K562 (cell line): Measurements from ENCODE around the gene GHR. TPM values are rescaled to one million over a fixed set of nuclear protein-coding genes. Genes with fewer than 3 reads are reported as not detected.

ENCODE experiments used
- ATAC-seq: fragments of 200-7000 bp; cut with Tn5 transposase; 3 replicates; pipeline ENCODE4 v1.9.1; 2020; ENCODE audit warnings: moderate library complexity
- BruUV-seq: library from RNA; stranded (reverse); fragments of 400-500 nt; replicated peaks from 2 replicates; lab custom pipeline; 2021; lab: Mats Ljungman, UMichigan
- CTCF ChIA-PET: fragments of 300-600 bp; formaldehyde crosslinking; extraction: SDS; loops from one replicate; lab custom pipeline; 2021; ENCODE audit warnings: low intra/inter-chr PET ratio; lab: Yijun Ruan, JAX
- POLR2A ChIA-PET: fragments of 300-600, 350-650 bp; sonication (Branson Sonifier 250); formaldehyde crosslinking; extraction: SDS; loops from one replicate; lab custom pipeline; 2021; ENCODE audit warnings: antibody characterized with exemption, inconsistent platforms; lab: Yijun Ruan, JAX
- DNase-seq, 4 experiments: peaks; one replicate each; pipeline versions ENCODE4 v3.0.0 to v3.0.0-alpha.2; 2011 to 2018; ENCODE audit warnings: low spot score in 3 of 4, mixed read lengths in 3 of 4; ENCODE audit errors: extremely low read depth in 1 of 4
- FAIRE-seq: peaks from 2 replicates; lab custom pipeline; 2011; peaks lifted over from hg19 to GRCh38; lab: Jason Lieb, UNC
- H2AFZ ChIP-seq: 2 replicates; pipeline ENCODE4 v1.6.0; 2011; ENCODE audit warnings: low read depth, low read length, control low read depth, inconsistent platforms
- H3K27ac ChIP-seq: fragments of 200-600 bp; 3 replicates; pipeline ENCODE4 v1.8.0; 2011; ENCODE audit warnings: low read depth, mild to moderate bottlenecking, control low read depth, inconsistent platforms, low read length, moderate library complexity, mixed read lengths; ENCODE audit errors: extremely low read depth
- H3K27me3 ChIP-seq, 2 experiments: fragments of 300-600 bp in 1 of 2; 2 replicates in 1 of 2; 3 replicates in 1 of 2; pipeline versions ENCODE4 v1.6.0 to v1.8.0; 2011; ENCODE audit warnings: inconsistent platforms in 2 of 2, low read length in 2 of 2, mild to moderate bottlenecking in 1 of 2, mixed read lengths in 1 of 2, moderate library complexity in 1 of 2; ENCODE audit not compliant: control insufficient read depth in 2 of 2, insufficient read depth in 2 of 2
- H3K36me3 ChIP-seq: fragments of 300-600 bp; 3 replicates; pipeline ENCODE4 v1.8.0; 2011; ENCODE audit warnings: mild to moderate bottlenecking, low read length, inconsistent platforms; ENCODE audit not compliant: control insufficient read depth, insufficient read depth
- H3K4me1 ChIP-seq, 2 experiments: fragments of 200-600 bp in 1 of 2; replicated peaks in 1 of 2; 2 replicates in 1 of 2; 3 replicates in 1 of 2; pipeline versions ENCODE4 v1.5.1 to v1.8.0; 2011; ENCODE audit warnings: inconsistent platforms in 2 of 2, low read length in 2 of 2, mild to moderate bottlenecking in 1 of 2, mixed read lengths in 1 of 2, moderate library complexity in 1 of 2; ENCODE audit not compliant: control insufficient read depth in 2 of 2, insufficient read depth in 2 of 2
- H3K4me2 ChIP-seq: 2 replicates; pipeline ENCODE4 v1.6.1; 2011; ENCODE audit warnings: low read length, control low read depth, inconsistent platforms, mixed read lengths; ENCODE audit not compliant: insufficient read depth
- H3K4me3 ChIP-seq: fragments of 200-600 bp; sonication (generic), shearing (Covaris generic); 2 replicates; pipeline ENCODE4 v1.5.1; 2016; ENCODE audit warnings: control low read depth, inconsistent platforms
- H3K79me2 ChIP-seq: fragments of 200-600 bp; 3 replicates; pipeline ENCODE4 v1.8.0; 2011; ENCODE audit warnings: low read length, inconsistent platforms; ENCODE audit not compliant: control insufficient read depth, insufficient read depth
- H3K9ac ChIP-seq, 2 experiments: 2 replicates each; pipeline versions ENCODE4 v1.6.0 to v1.6.1; 2011; ENCODE audit warnings: low read depth in 2 of 2, low read length in 2 of 2, control low read depth in 1 of 2, inconsistent platforms in 1 of 2, mild to moderate bottlenecking in 1 of 2, mixed read lengths in 1 of 2; ENCODE audit not compliant: insufficient read depth in 1 of 2
- H3K9me1 ChIP-seq: one replicate; pipeline ENCODE4 v1.6.0; 2011; ENCODE audit warnings: inconsistent platforms, mild to moderate bottlenecking, low read length, moderate library complexity; ENCODE audit not compliant: control insufficient read depth, insufficient read depth
- H3K9me3 ChIP-seq: replicated peaks from 2 replicates; pipeline ENCODE4 v1.5.1; 2011; ENCODE audit warnings: low read depth, low read length, inconsistent platforms; ENCODE audit not compliant: control insufficient read depth, insufficient read depth
- H4K20me1 ChIP-seq: replicated peaks from 2 replicates; pipeline ENCODE4 v1.6.1; 2011; ENCODE audit warnings: low read length, inconsistent platforms, mixed read lengths; ENCODE audit not compliant: control insufficient read depth, insufficient read depth
- ATF6 ChIP-seq: sonication (generic); formaldehyde crosslinking; IDR thresholded peaks from 2 replicates; pipeline ENCODE4 v1.4.0; 2020; ENCODE audit warnings: mild to moderate bottlenecking, missing genetic modification reagents
- BHLHE40 ChIP-seq: IDR thresholded peaks from 2 replicates; pipeline ENCODE4 v1.6.1; 2011; ENCODE audit warnings: low read length, improper control_type of control experiment
- CEBPB ChIP-seq: fragments of 450-650 bp; IDR thresholded peaks from 2 replicates; pipeline ENCODE4 v1.6.1; 2016; ENCODE audit warnings: missing genetic modification characterization, missing compliant biosample characterization
- CREB1 ChIP-seq, 2 experiments: sonication (generic) in 1 of 2; formaldehyde crosslinking in 1 of 2; IDR thresholded peaks; 2 replicates each; pipeline versions ENCODE4 v1.6.1 to v1.8.0; 2012 to 2022; ENCODE audit warnings: inconsistent platforms in 1 of 2, mild to moderate bottlenecking in 1 of 2, missing genetic modification reagents in 1 of 2, moderate library complexity in 1 of 2
- CREM ChIP-seq: IDR thresholded peaks from 2 replicates; pipeline ENCODE4 v1.6.1; 2014; ENCODE audit warnings: antibody characterized with exemption, low read depth
- FOXM1 ChIP-seq, 2 experiments: fragments of 450-650 bp in 1 of 2; sonication (generic) in 1 of 2; formaldehyde crosslinking in 1 of 2; IDR thresholded peaks; 2 replicates each; pipeline versions ENCODE4 v1.6.1 to v1.9.0; 2017 to 2022; ENCODE audit warnings: low read depth in 2 of 2, mild to moderate bottlenecking in 2 of 2, missing genetic modification reagents in 1 of 2, moderate library complexity in 1 of 2
- JUN ChIP-seq, 2 experiments: sonication (generic) in 1 of 2; formaldehyde crosslinking in 1 of 2; IDR thresholded peaks; 2 replicates each; pipeline versions ENCODE4 v1.6.1 to v1.8.0; 2012 to 2022; ENCODE audit warnings: borderline replicate concordance in 2 of 2, mild to moderate bottlenecking in 2 of 2, improper control_type of control experiment in 1 of 2, low read depth in 1 of 2, low read length in 1 of 2, missing genetic modification reagents in 1 of 2
- L3MBTL2 ChIP-seq: fragments of 450-650 bp; IDR thresholded peaks from 2 replicates; pipeline ENCODE4 v1.6.1; 2016; ENCODE audit warnings: mild to moderate bottlenecking, moderate library complexity
- MAZ ChIP-seq, 2 experiments: fragments of 450-650 bp in 1 of 2; sonication (generic) in 1 of 2; formaldehyde crosslinking; IDR thresholded peaks in 1 of 2; conservative IDR thresholded peaks in 1 of 2; 2 replicates each; pipeline versions ENCODE4 v1.4.0 to v1.5.0; 2020; ENCODE audit warnings: mild to moderate bottlenecking in 1 of 2, missing genetic modification reagents in 1 of 2
- NFE2 ChIP-seq: IDR thresholded peaks from 2 replicates; pipeline ENCODE4 v1.6.1; 2014; ENCODE audit warnings: antibody characterized with exemption, low read depth
- NRF1 ChIP-seq, 2 experiments: fragments of 450-650 bp; IDR thresholded peaks in 1 of 2; conservative IDR thresholded peaks in 1 of 2; 2 replicates each; pipeline ENCODE4 v1.6.1; 2014; ENCODE audit warnings: mild to moderate bottlenecking in 2 of 2
- RNF2 ChIP-seq: sonication (generic); IDR thresholded peaks from 2 replicates; pipeline ENCODE4 v1.6.1; 2016
- SOX6 ChIP-seq: fragments of 450-650 bp; IDR thresholded peaks from 2 replicates; pipeline ENCODE4 v1.6.1; 2014; ENCODE audit warnings: mild to moderate bottlenecking
- TFE3 ChIP-seq: fragments of 450-650 bp; formaldehyde crosslinking; IDR thresholded peaks from 2 replicates; pipeline ENCODE4 v1.4.0; 2020; ENCODE audit warnings: mild to moderate bottlenecking, mixed read lengths
- ZEB2 ChIP-seq: fragments of 450-650 bp; IDR thresholded peaks from 2 replicates; pipeline ENCODE4 v1.6.1; 2016
- WGBS: fragments of 100-300 bp; shearing (Covaris generic); methylation state at CpG from one replicate; pipeline ENCODE4 v1.1.6; 2016; ENCODE audit warnings: low coverage, mixed read lengths; ENCODE audit not compliant: insufficient coverage; ENCODE audit errors: missing lambda C conversion rate; 5-methylcytosine and 5-hydroxymethylcytosine counted together
- in situ Hi-C: fragments of 300-500 bp; cut with MboI; formaldehyde crosslinking; loops from 4 replicates; pipeline ENCODE4 v1.15.0; 2018; ENCODE audit warnings: inconsistent platforms, mixed read lengths
- intact Hi-C: fragments of 100-400 bp; cut with micrococcal nuclease; formaldehyde crosslinking; loops from 2 replicates; pipeline ENCODE4 v1.14.2; 2022
- polyA plus RNA-seq, 8 experiments: library from polyadenylated mRNA; depleted of rRNA in 4 of 8; stranded (reverse) in 5 of 8; unstranded in 3 of 8; fragments of >200 nt; fragmentation: Nextera tagmentation in 2 of 8; fragmentation: Illumina TruSeq in 1 of 8; extraction: Ambion mirVana in 2 of 8; extraction: Trizol in 1 of 8; gene quantifications; 2 replicates each; pipeline versions ENCODE4 v1.2.1 to v1.2.3, GENCODE V29; 2011 to 2014; ENCODE audit warnings: inconsistent platforms in 1 of 8, missing spikeins in 1 of 8
- total RNA-seq, 7 experiments: library from RNA; depleted of rRNA in 6 of 7; stranded (reverse); fragments of >200 nt in 6 of 7; fragmentation: Illumina TruSeq in 2 of 7; extraction: Trizol in 2 of 7; gene quantifications; 2 replicates each; pipeline versions ENCODE4 v1.2.1 to v1.2.3, GENCODE V29; 2011 to 2021; ENCODE audit warnings: low replicate concordance in 1 of 7
- TF ChIP-seq, protein P1 (sequence below), 2 experiments: IDR thresholded peaks; 2 replicates each; pipeline ENCODE4 v1.6.1; 2011; ENCODE audit warnings: borderline replicate concordance in 1 of 2, control low read depth in 1 of 2, low read depth in 1 of 2, low read length in 1 of 2, mild to moderate bottlenecking in 1 of 2, mixed read lengths in 1 of 2, moderate library complexity in 1 of 2; ENCODE audit not compliant: insufficient read depth in 1 of 2, insufficient read length in 1 of 2, poor library complexity in 1 of 2, severe bottlenecking in 1 of 2; ENCODE audit errors: extremely low read depth in 1 of 2

Gene GHR
- total and polyA plus RNA-seq, 9 of the 15 experiments (the other 6 are each of a cell fraction or from before 2014, with no cell fraction given): 0.01 to 0.13 (median 0.07) TPM; not detected in 5

GRCh38 chr5:42583322-42583721, 160.1 kb downstream of the GHR start:
- CTCF ChIA-PET: interaction anchor here (0.6 to 1.2 kb wide), 3 partner anchors 68 to 409 kb away, joined by 3 to 5 read pairs (median 3); no protein-coding TSS in a partner anchor
- H3K4me2 ChIP-seq: no peak overlapping the region
- no peak overlapping the region for H3K4me3 ChIP-seq
- ATAC-seq: peak; percentile 77
- POLR2A ChIA-PET: interaction anchor here (0.7 to 1.3 kb wide), 3 partner anchors 171 to 730 kb away, joined by 3 to 4 read pairs (median 3); no protein-coding TSS in a partner anchor
- peak; percentile 92 for FAIRE-seq
- 3% methylated on average over 4 of the region's 4 CpGs for WGBS
- H3K9me1 ChIP-seq: no peaks in the 10 kb centered on the region
- no peaks in the 10 kb centered on the region for H3K9me3 ChIP-seq
- no peak overlapping the region for H3K27ac ChIP-seq
- no peak overlapping the region for H3K9ac ChIP-seq
- intact Hi-C loops (loop anchor here (10.0 kb wide), 2 partner anchors 461 to 729 kb away; partner anchors contain the start of gene ANXA2R), in situ Hi-C loops (loop anchor here (25.0 kb wide), 2 partner anchors 304 to 721 kb away; partner anchors contain the start of gene OXCT1)
- H4K20me1 ChIP-seq: no peaks in the 10 kb centered on the region
- no peaks in the 10 kb centered on the region for H3K79me2 ChIP-seq
- DNase-seq: peak; percentile 69 to 88 (median 75)
- H3K27me3 ChIP-seq: peaks cover 0 to 7% of the 10 kb centered on the region in 2 experiments; a peak in 3 of 5 replicates
- no peaks in the 10 kb centered on the region for H3K36me3 ChIP-seq
- H2AFZ ChIP-seq: peak overlapping the region; percentile 35; the same call in 1 of the 2 replicates
- no TSS peak for BruUV-seq
- peaks cover 16 to 32% of the 10 kb centered on the region in 2 experiments for H3K4me1 ChIP-seq
- peak; percentile 53; the same call in 1 of the 2 replicates for TF ChIP-seq L3MBTL2
- TF ChIP-seq NFE2: no peak
- peak; percentile 8; the same call in 1 of the 2 replicates for TF ChIP-seq BHLHE40
- TF ChIP-seq NRF1 (conservative IDR thresholded peaks at IDR 0.05 in 1 of 2, IDR thresholded peaks at IDR 0.05 in 1 of 2): peak; percentile 31 to 35; a peak in 3 of 4 replicates
- TF ChIP-seq, protein P1, sequence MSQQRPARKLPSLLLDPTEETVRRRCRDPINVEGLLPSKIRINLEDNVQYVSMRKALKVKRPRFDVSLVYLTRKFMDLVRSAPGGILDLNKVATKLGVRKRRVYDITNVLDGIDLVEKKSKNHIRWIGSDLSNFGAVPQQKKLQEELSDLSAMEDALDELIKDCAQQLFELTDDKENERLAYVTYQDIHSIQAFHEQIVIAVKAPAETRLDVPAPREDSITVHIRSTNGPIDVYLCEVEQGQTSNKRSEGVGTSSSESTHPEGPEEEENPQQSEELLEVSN (IDR thresholded peaks at IDR 0.05; ENCODE audit: borderline replicate concordance in 1 of 2, extremely low read depth in 1 of 2, insufficient read depth in 1 of 2, insufficient read length in 1 of 2, low read depth in 1 of 2, low read length in 1 of 2, poor library complexity in 1 of 2, severe bottlenecking in 1 of 2): peak in 1 of 2 experiments; percentile 37
- TF ChIP-seq ZEB2: 0 out of 2 replicates have a peak, but pooled peaks have one; percentile 53
- peak; percentile 39; the same call in 1 of the 2 replicates for TF ChIP-seq JUN (IDR thresholded peaks at IDR 0.05; ENCODE audit: borderline replicate concordance, low read depth, low read length)
- no peak for TF ChIP-seq JUN (CRISPR knock-in tag; IDR thresholded peaks at IDR 0.05; ENCODE audit: borderline replicate concordance)
- peak; percentile 44; the same call in 1 of the 2 replicates for TF ChIP-seq CREB1 (IDR thresholded peaks at IDR 0.05)
- peak; percentile 67 for TF ChIP-seq CREB1 (CRISPR knock-in tag; IDR thresholded peaks at IDR 0.05)
- TF ChIP-seq RNF2: peak; percentile 30; the same call in 1 of the 2 replicates
- TF ChIP-seq CEBPB (tag): peak; percentile 99
- no peak for TF ChIP-seq ATF6 (CRISPR knock-in tag)
- no peak for TF ChIP-seq TFE3 (CRISPR knock-in tag)
- TF ChIP-seq CREM: peak; percentile 69
- peak in 1 of 2 experiments; percentile 58; a peak in 2 of 4 replicates for TF ChIP-seq MAZ (CRISPR knock-in tag; conservative IDR thresholded peaks at IDR 0.05 in 1 of 2, IDR thresholded peaks at IDR 0.05 in 1 of 2)
- TF ChIP-seq SOX6: peak; percentile 50
- TF ChIP-seq FOXM1 (IDR thresholded peaks at IDR 0.05; ENCODE audit: low read depth): 0 out of 2 replicates have a peak, but pooled peaks have one; percentile 22
- no peak for TF ChIP-seq FOXM1 (CRISPR knock-in tag; IDR thresholded peaks at IDR 0.05; ENCODE audit: low read depth)
